Stimulated activated naive CD4-positive, alpha-beta T cell treated with Interleukin-2 at 50 U/mL for 16 hours (primary cell): Measurements from ENCODE around the gene GPR18.

Experiments
- DNase-seq: peaks from one replicate; lab custom pipeline; 2025; lab: John Stamatoyannopoulos, UW

GPR18 gene

GRCh38 chr13:99258210-99258860 lies at the start of gene GPR18:
TSS of gene GPR18 (minus strand) at chr13:99258379. CDS start at chr13:99255872, 2,507 bp downstream.
- DNase-seq, result no peak

- DNase-seq, result peak; percentile 82
Observed at GRCh38 chr13:99307648-99308339, 49.6 kb upstream of the GPR18 start.

- no peak for DNase-seq
Observed at GRCh38 chr13:99307247-99307646, 49.1 kb upstream of the GPR18 start, which contains the start of gene GPR183. TSS of gene GPR183 (minus strand) at chr13:99307399. CDS start at chr13:99296145, 11,254 bp downstream.

GRCh38 chr13:99305566-99305965 lies 47.4 kb upstream of the GPR18 start:
- no peak for DNase-seq

- no peak for DNase-seq
Observed at GRCh38 chr13:99305158-99305557, 47.0 kb upstream of the GPR18 start.

GRCh38 chr13:99304541-99304940 lies 46.4 kb upstream of the GPR18 start:
- no peak for DNase-seq

GRCh38 chr13:99303863-99304521 lies 45.8 kb upstream of the GPR18 start:
- DNase-seq, result peak; percentile 54

GRCh38 chr13:99302637-99303505 lies 44.7 kb upstream of the GPR18 start:
- DNase-seq, result no peak

- no peak for DNase-seq
Observed at GRCh38 chr13:99301913-99302636, 43.9 kb upstream of the GPR18 start.

GRCh38 chr13:99301056-99301838 lies 43.1 kb upstream of the GPR18 start:
- DNase-seq, result no peak

GRCh38 chr13:99299920-99300341 lies 41.8 kb upstream of the GPR18 start:
- DNase-seq, result no peak

GRCh38 chr13:99299256-99299919 lies 41.2 kb upstream of the GPR18 start:
- no peak for DNase-seq

GRCh38 chr13:99298056-99298455 lies 39.9 kb upstream of the GPR18 start:
- no peak for DNase-seq

GRCh38 chr13:99297331-99297730 lies 39.2 kb upstream of the GPR18 start:
- no peak for DNase-seq

GRCh38 chr13:99296398-99296797 lies 38.2 kb upstream of the GPR18 start:
- DNase-seq, result no peak

- DNase-seq, result no peak
Observed at GRCh38 chr13:99295488-99296252, 37.5 kb upstream of the GPR18 start.

GRCh38 chr13:99294958-99295357 lies 36.8 kb upstream of the GPR18 start:
- DNase-seq, result no peak

GRCh38 chr13:99294198-99294597 lies 36.0 kb upstream of the GPR18 start:
- DNase-seq, result no peak

- no peak for DNase-seq
Observed at GRCh38 chr13:99293178-99293577, 35.0 kb upstream of the GPR18 start.
